Naive thymus-derived CD4-positive, alpha-beta T cell (primary cell): Measurements from ENCODE around the gene EXO1. TPM values are rescaled to one million over a fixed set of nuclear protein-coding genes. Genes with fewer than 3 reads are reported as not detected.

Experiments used
- ATAC-seq: fragments of 150-1000 bp; cut with Tn5 transposase; 2 replicates; pipeline ENCODE4 v1.10.0; 2021; ENCODE audit warnings: mild to moderate bottlenecking, moderate library complexity
- CTCF ChIA-PET: fragments of 350-600 bp; sonication (Branson Sonifier 250); formaldehyde crosslinking; loops from one replicate; lab custom pipeline; 2021; ENCODE audit warnings: antibody characterized with exemption; lab: Charles Lee
- POLR2A ChIA-PET: fragments of 350-600 bp; sonication (Branson Sonifier 250); formaldehyde crosslinking; loops from one replicate; lab custom pipeline; 2021; ENCODE audit warnings: antibody characterized with exemption, inconsistent platforms; lab: Charles Lee
- DNase-seq, 9 donors: peaks; one replicate each; pipeline versions ENCODE4 v3.0.0 to v3.0.0-alpha.2; 2020 to 2022; ENCODE audit warnings: mixed read lengths in 1 of 9
- H3K27ac ChIP-seq: one replicate; pipeline ENCODE4 v1.7.0; 2013; ENCODE audit warnings: mild to moderate bottlenecking, low read depth, low read length, moderate library complexity
- H3K27me3 ChIP-seq, 2 donors: one replicate each; pipeline ENCODE4 v1.7.0; 2013; ENCODE audit warnings: low read length in 2 of 2, mild to moderate bottlenecking in 2 of 2, moderate library complexity in 2 of 2; ENCODE audit not compliant: control insufficient read depth in 2 of 2, insufficient read depth in 2 of 2
- H3K36me3 ChIP-seq, 3 experiments: 1 replicate in 2 of 3; 2 replicates in 1 of 3; pipeline ENCODE4 v1.7.0; 2013; ENCODE audit warnings: low read length in 3 of 3, mild to moderate bottlenecking in 3 of 3, moderate library complexity in 1 of 3; ENCODE audit not compliant: insufficient read depth in 3 of 3, control insufficient read depth in 2 of 3
- H3K4me1 ChIP-seq, 2 donors: one replicate each; pipeline ENCODE4 v1.7.0; 2013; ENCODE audit warnings: low read length in 2 of 2, mild to moderate bottlenecking in 2 of 2, moderate library complexity in 1 of 2; ENCODE audit not compliant: control insufficient read depth in 2 of 2, insufficient read depth in 2 of 2
- H3K4me3 ChIP-seq: 2 replicates; pipeline ENCODE4 v1.7.0; 2013; ENCODE audit warnings: mild to moderate bottlenecking, low read length
- H3K9me3 ChIP-seq, 3 experiments: 1 replicate in 2 of 3; 2 replicates in 1 of 3; pipeline ENCODE4 v1.7.0; 2013; ENCODE audit warnings: low read length in 3 of 3; ENCODE audit not compliant: control insufficient read depth in 2 of 3
- H3K27ac Mint-ChIP-seq, 9 donors: one replicate each; pipeline ENCODE4 v1.8.0; 2020 to 2022; ENCODE audit warnings: mixed read lengths in 9 of 9, mild to moderate bottlenecking in 8 of 9, moderate library complexity in 5 of 9, inconsistent platforms in 2 of 9
- H3K27me3 Mint-ChIP-seq, 5 donors: one replicate each; pipeline ENCODE4 v1.8.0; 2021 to 2022; ENCODE audit warnings: mixed read lengths in 5 of 5, mild to moderate bottlenecking in 1 of 5
- H3K36me3 Mint-ChIP-seq, 5 donors: one replicate each; pipeline ENCODE4 v1.8.0; 2020 to 2022; ENCODE audit warnings: mixed read lengths in 5 of 5, mild to moderate bottlenecking in 3 of 5, inconsistent platforms in 1 of 5
- H3K4me1 Mint-ChIP-seq, 7 donors: one replicate each; pipeline ENCODE4 v1.8.0; 2020 to 2022; ENCODE audit warnings: mixed read lengths in 7 of 7, mild to moderate bottlenecking in 3 of 7, inconsistent platforms in 1 of 7
- H3K4me3 Mint-ChIP-seq, 10 donors: one replicate each; pipeline ENCODE4 v1.8.0; 2020 to 2022; ENCODE audit warnings: mild to moderate bottlenecking in 10 of 10, mixed read lengths in 10 of 10, moderate library complexity in 6 of 10, inconsistent platforms in 2 of 10
- H3K9me3 Mint-ChIP-seq, 11 donors: one replicate each; pipeline ENCODE4 v1.8.0; 2020 to 2022; ENCODE audit warnings: mixed read lengths in 11 of 11, mild to moderate bottlenecking in 4 of 11, inconsistent platforms in 1 of 11, moderate library complexity in 1 of 11
- intact Hi-C, 2 donors: fragments of 100-400 bp; cut with micrococcal nuclease; formaldehyde crosslinking; loops; one replicate each; pipeline ENCODE4 v1.15.1; 2023
- polyA plus RNA-seq, 2 donors: library from polyadenylated mRNA; unstranded; fragments of 300-500 nt; fragmentation: Illumina TruSeq; gene quantifications; one replicate each; pipeline ENCODE4 v1.2.3, GENCODE V29; 2021
- total RNA-seq, 6 experiments: library from RNA in 5 of 6; stranded (reverse) in 5 of 6; gene quantifications; 1 replicate in 5 of 6; 2 replicates in 1 of 6; pipeline ENCODE4 v1.2.3 and lab custom pipeline; 2021 to 2026

The EXO1 gene
- total and polyA plus RNA-seq, 7 experiments from 2014 or later, result 0.11 to 29.8 (median 1.0) TPM; not detected in 2

DNA sequence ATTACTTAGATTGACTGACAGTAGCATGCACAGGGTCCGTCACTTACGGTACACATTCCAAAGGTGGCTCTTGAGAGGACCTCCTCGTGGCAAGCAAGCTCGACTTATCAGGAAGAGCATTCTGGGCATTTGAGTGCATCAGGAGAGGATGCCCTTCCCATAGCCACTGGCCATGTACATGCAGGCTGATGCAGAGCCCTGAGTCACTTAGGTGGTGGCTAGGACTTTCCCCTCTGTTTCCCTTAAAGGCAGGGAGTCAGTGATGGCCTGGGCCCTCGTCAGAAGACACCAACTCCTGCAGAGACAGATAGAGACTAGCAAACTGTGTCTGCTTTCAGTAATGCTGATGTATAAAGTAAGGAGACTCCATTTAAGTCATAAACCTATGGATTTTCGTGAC is 12.9 kb downstream of the EXO1 start:
- ATAC-seq (no peak), DNase-seq (no peak)
- intact Hi-C loops, result no loop called here
- ChIA-PET CTCF (no interaction called here), POLR2A (no interaction called here)
- H3K36me3 ChIP-seq, result no peaks in the 10 kb centered on the region
- Mint-ChIP-seq H3K9me3 (no peaks in the 10 kb centered on the region), H3K36me3 (peaks cover 0 to 10% (median 0%) of the 10 kb centered on the region in 5 donors), H3K27me3 (no peaks in the 10 kb centered on the region), H3K4me1 (peaks cover 0 to 2% (median 0%) of the 10 kb centered on the region in 7 donors), H3K27ac (no peak overlapping the region), H3K4me3 (no peak overlapping the region)
- no peak overlapping the region for H3K4me3 ChIP-seq
- H3K27me3 ChIP-seq, result no peaks in the 10 kb centered on the region
- no peaks in the 10 kb centered on the region for H3K9me3 ChIP-seq
- H3K27ac ChIP-seq, result no peak overlapping the region
- peaks cover 0 to 3% of the 10 kb centered on the region in 2 donors for H3K4me1 ChIP-seq

DNA sequence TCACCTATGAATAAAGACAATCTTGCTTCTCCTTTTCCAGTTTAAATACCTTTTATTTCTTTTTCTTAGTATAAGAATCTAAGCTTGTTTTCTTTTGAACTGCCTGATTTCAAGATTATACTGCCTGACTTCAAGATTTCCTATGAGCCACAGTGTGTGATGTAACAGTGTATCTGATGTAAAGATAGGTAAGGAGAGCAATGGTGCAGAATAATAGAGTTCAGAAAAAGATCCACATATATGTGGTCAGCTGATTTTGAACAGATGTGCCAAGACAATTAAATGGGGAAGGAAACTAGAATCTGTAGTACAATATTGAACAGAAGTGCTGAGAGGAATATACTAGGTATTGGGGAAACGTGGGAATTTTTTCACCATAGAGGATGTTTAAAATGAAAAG is 21.0 kb downstream of the EXO1 start:
- ChIA-PET CTCF (no interaction called here), POLR2A (no interaction called here)
- DNase-seq (no peak), ATAC-seq (peak; percentile 18)
- Mint-ChIP-seq H3K9me3 (no peaks in the 10 kb centered on the region), H3K27me3 (no peaks in the 10 kb centered on the region), H3K4me3 (no peak overlapping the region), H3K36me3 (peaks cover 0 to 20% (median 0%) of the 10 kb centered on the region in 5 donors), H3K27ac (no peak overlapping the region), H3K4me1 (peaks cover 0 to 7% (median 0%) of the 10 kb centered on the region in 7 donors)
- Histone ChIP-seq H3K36me3 (no peaks in the 10 kb centered on the region), H3K9me3 (no peaks in the 10 kb centered on the region), H3K27me3 (no peaks in the 10 kb centered on the region), H3K4me3 (no peak overlapping the region), H3K27ac (no peak overlapping the region), H3K4me1 (no peaks in the 10 kb centered on the region)
- intact Hi-C loops, result no loop called here

DNA sequence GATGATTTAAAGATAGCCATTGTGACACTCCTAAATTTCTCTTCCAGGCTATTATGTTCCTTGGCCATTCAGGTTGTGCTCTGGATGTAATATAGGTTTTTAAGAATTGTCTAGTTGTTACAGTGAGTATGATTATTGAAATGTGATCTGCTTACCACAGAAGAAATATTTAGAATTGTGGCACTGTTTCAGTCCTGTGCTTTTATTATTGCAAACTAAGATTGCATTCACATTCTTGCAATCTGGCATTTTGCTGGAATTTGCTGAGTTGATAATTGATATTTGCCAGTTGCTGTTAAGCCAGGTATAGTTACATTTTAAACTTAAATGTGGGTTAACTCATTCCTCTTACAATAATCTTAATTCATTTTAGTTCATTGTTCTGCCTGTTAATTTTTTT is 22.3 kb downstream of the EXO1 start:
- CTCF ChIA-PET, result no interaction called here
- POLR2A ChIA-PET, result no interaction called here

DNA sequence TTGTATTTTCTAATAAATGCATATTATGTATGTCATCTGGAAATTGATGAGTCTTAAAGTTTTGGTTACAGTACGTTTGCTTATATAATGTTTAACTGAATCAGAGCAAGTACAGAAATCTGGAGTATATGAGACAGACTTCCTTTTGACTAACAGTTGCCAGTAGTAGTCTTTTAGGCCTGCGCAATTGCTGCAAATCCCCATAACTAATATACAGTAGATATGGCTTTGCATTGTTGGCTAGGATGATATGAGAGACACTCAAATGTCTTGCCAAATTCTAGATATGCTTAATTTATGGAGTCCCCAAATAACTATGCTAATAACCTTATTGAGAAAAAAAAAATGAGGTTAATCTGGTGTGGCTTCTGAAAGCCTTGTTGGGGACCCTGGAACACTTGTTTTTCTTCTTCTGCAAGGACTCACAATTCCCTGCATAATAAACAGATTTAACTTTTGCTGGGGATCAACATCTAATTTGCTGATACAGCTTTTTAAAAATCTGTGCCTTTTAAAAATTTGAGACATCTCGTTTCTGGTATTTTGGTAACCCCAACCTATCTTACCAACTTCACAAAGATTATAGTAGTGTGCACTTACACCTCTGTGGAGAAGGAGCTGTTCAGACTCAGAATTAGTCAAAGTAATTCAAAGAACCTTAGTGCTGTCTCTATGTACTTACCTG is 22.9 kb downstream of the EXO1 start:
- CTCF ChIA-PET, result no interaction called here
- H3K36me3 ChIP-seq, result no peaks in the 10 kb centered on the region
- no peaks in the 10 kb centered on the region for H3K27me3 Mint-ChIP-seq
- no peak for DNase-seq
- H3K27ac ChIP-seq, result no peak overlapping the region
- no peak overlapping the region for H3K27ac Mint-ChIP-seq
- POLR2A ChIA-PET, result no interaction called here
- H3K27me3 ChIP-seq, result no peaks in the 10 kb centered on the region
- intact Hi-C loops, result no loop called here
- H3K9me3 Mint-ChIP-seq, result no peaks in the 10 kb centered on the region
- peaks cover 0 to 21% (median 0%) of the 10 kb centered on the region in 5 donors for H3K36me3 Mint-ChIP-seq
- no peak overlapping the region for H3K4me3 ChIP-seq
- no peaks in the 10 kb centered on the region for H3K9me3 ChIP-seq
- ATAC-seq, result no peak
- H3K4me1 Mint-ChIP-seq, result peaks cover 0 to 7% (median 0%) of the 10 kb centered on the region in 7 donors
- no peak overlapping the region for H3K4me3 Mint-ChIP-seq
- no peaks in the 10 kb centered on the region for H3K4me1 ChIP-seq

More for the DNA sequence above, 22.3 kb downstream of the EXO1 start:
- Mint-ChIP-seq H3K9me3 (no peaks in the 10 kb centered on the region), H3K27ac (no peak overlapping the region), H3K4me3 (no peak overlapping the region), H3K4me1 (peaks cover 0 to 7% (median 0%) of the 10 kb centered on the region in 7 donors), H3K27me3 (no peaks in the 10 kb centered on the region), H3K36me3 (peaks cover 0 to 21% (median 0%) of the 10 kb centered on the region in 5 donors)
- H3K36me3 ChIP-seq, result no peaks in the 10 kb centered on the region
- no peak for DNase-seq
- H3K4me1 ChIP-seq, result no peaks in the 10 kb centered on the region
- intact Hi-C loops, result no loop called here
- H3K4me3 ChIP-seq, result no peak overlapping the region
- H3K27me3 ChIP-seq, result no peaks in the 10 kb centered on the region
- no peak overlapping the region for H3K27ac ChIP-seq
- no peaks in the 10 kb centered on the region for H3K9me3 ChIP-seq
- no peak for ATAC-seq

DNA sequence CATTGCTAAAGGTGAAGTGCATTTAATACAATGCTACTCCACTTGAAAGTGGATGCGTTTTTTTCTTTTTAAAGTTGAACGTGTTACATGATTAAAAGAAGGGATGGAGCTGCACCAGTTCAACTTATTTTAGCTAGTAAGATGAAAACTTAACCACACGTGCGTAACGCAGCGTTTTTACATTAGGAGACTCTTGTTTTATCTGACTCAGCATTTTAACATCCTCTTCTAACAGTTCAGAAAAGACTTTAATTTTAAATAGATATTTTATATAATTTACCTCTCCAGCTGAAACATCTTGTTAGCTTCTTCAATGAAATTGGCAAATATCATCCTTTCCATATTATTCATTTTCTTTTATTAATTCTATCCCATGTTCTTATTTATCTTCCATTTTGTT is 33.4 kb downstream of the EXO1 start:
- Histone ChIP-seq H3K4me1 (no peaks in the 10 kb centered on the region), H3K36me3 (no peaks in the 10 kb centered on the region), H3K27me3 (no peaks in the 10 kb centered on the region), H3K27ac (no peak overlapping the region), H3K9me3 (no peaks in the 10 kb centered on the region), H3K4me3 (no peak overlapping the region)
- CTCF ChIA-PET, result no interaction called here
- H3K4me3 Mint-ChIP-seq, result no peak overlapping the region
- ATAC-seq (no peak), DNase-seq (no peak)
- POLR2A ChIA-PET, result no interaction called here
- H3K4me1 Mint-ChIP-seq, result peaks cover 0 to 9% (median 0%) of the 10 kb centered on the region in 7 donors
- H3K9me3 Mint-ChIP-seq, result no peaks in the 10 kb centered on the region
- intact Hi-C loops, result no loop called here
- no peaks in the 10 kb centered on the region for H3K27me3 Mint-ChIP-seq
- H3K36me3 Mint-ChIP-seq, result peaks cover 0 to 29% (median 0%) of the 10 kb centered on the region in 5 donors
- H3K27ac Mint-ChIP-seq, result no peak overlapping the region

DNA sequence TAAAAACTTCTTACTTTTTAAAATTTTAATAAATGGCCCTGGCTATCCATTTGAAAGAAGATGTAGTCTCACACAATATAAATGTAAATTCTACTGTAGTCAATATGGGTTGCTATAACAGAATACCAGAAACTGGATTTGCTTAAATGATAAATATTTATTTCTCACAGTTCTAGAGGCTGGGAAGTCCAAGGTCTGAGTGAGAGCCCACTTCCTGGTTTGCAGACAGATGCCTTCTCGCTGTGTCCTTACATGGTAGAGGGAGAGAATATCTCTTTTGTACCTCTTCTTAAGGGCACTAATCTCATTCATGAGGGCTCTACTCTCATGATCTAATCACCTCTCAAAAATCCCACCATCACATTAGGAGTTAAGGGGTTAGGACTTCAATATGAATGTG is 35.2 kb downstream of the EXO1 start:
- no peaks in the 10 kb centered on the region for H3K36me3 ChIP-seq
- Mint-ChIP-seq H3K4me3 (no peak overlapping the region), H3K36me3 (peaks cover 0 to 30% (median 0%) of the 10 kb centered on the region in 5 donors), H3K27me3 (no peaks in the 10 kb centered on the region), H3K9me3 (no peaks in the 10 kb centered on the region), H3K4me1 (peaks cover 0 to 9% (median 0%) of the 10 kb centered on the region in 7 donors), H3K27ac (no peak overlapping the region)
- ATAC-seq (no peak), DNase-seq (no peak)
- no peak overlapping the region for H3K4me3 ChIP-seq
- H3K9me3 ChIP-seq, result no peaks in the 10 kb centered on the region
- POLR2A ChIA-PET, result no interaction called here
- CTCF ChIA-PET, result no interaction called here
- no peaks in the 10 kb centered on the region for H3K4me1 ChIP-seq
- no peaks in the 10 kb centered on the region for H3K27me3 ChIP-seq
- no peak overlapping the region for H3K27ac ChIP-seq
- intact Hi-C loops, result no loop called here

DNA sequence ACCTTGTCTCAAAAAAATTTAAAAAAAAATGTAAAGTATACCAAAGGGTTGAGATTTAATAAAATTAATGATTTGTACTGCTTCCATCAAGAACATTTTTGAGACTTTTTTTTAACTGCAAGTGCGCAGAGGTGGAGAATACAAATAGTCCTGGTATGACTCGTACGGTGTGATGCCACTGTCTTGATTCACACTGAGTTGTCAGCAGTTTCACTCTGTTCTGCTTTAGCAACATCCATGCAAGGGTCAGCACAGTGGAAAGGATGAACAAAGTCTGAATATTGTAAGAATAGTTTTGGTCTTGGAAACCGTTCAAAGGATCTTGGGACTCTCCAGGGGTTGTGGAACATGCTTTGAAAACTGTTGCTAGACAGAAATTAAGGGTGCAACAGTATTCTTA is 40.2 kb downstream of the EXO1 start:
- intact Hi-C loops, result no loop called here
- H3K36me3 ChIP-seq, result no peaks in the 10 kb centered on the region
- Mint-ChIP-seq H3K9me3 (no peaks in the 10 kb centered on the region), H3K4me1 (peaks cover 0 to 3% (median 0%) of the 10 kb centered on the region in 7 donors), H3K36me3 (peaks cover 0 to 13% (median 0%) of the 10 kb centered on the region in 5 donors), H3K27me3 (no peaks in the 10 kb centered on the region), H3K27ac (no peak overlapping the region), H3K4me3 (no peak overlapping the region)
- no peaks in the 10 kb centered on the region for H3K27me3 ChIP-seq
- H3K27ac ChIP-seq, result no peak overlapping the region
- H3K9me3 ChIP-seq, result no peaks in the 10 kb centered on the region
- H3K4me3 ChIP-seq, result no peak overlapping the region
- POLR2A ChIA-PET, result no interaction called here
- no peak for DNase-seq
- ATAC-seq, result no peak
- CTCF ChIA-PET, result no interaction called here
- no peaks in the 10 kb centered on the region for H3K4me1 ChIP-seq
